Skeletal muscle tissue (tissue), 4 donors: Measurements from ENCODE around the gene DOCK6. TPM values are rescaled to one million over a fixed set of nuclear protein-coding genes. Genes with fewer than 3 reads are reported as not detected.

Experiments used
- H3K27ac ChIP-seq: one replicate; pipeline ENCODE4 v1.7.0; 2013; ENCODE audit warnings: mild to moderate bottlenecking, low read depth, low read length, inconsistent platforms
- H3K27me3 ChIP-seq, 3 donors: one replicate each; pipeline ENCODE4 v1.7.0; 2013; ENCODE audit warnings: low read length in 3 of 3; ENCODE audit not compliant: control insufficient read depth in 3 of 3, insufficient read depth in 3 of 3
- H3K36me3 ChIP-seq, 3 donors: one replicate each; pipeline ENCODE4 v1.7.0; 2013; ENCODE audit warnings: low read length in 3 of 3; ENCODE audit not compliant: control insufficient read depth in 3 of 3, insufficient read depth in 3 of 3
- H3K4me1 ChIP-seq, 3 donors: one replicate each; pipeline ENCODE4 v1.7.0; 2013; ENCODE audit warnings: low read length in 3 of 3, mild to moderate bottlenecking in 3 of 3; ENCODE audit not compliant: control insufficient read depth in 3 of 3, insufficient read depth in 3 of 3
- H3K4me3 ChIP-seq, 3 donors: one replicate each; pipeline ENCODE4 v1.7.0; 2013; ENCODE audit warnings: low read length in 3 of 3
- H3K9ac ChIP-seq, 3 donors: one replicate each; pipeline ENCODE4 v1.7.0; 2013; ENCODE audit warnings: low read length in 3 of 3, mild to moderate bottlenecking in 3 of 3, moderate library complexity in 2 of 3, low read depth in 1 of 3
- H3K9me3 ChIP-seq, 3 donors: one replicate each; pipeline ENCODE4 v1.7.0; 2013; ENCODE audit warnings: low read length in 3 of 3; ENCODE audit not compliant: control insufficient read depth in 3 of 3
- total RNA-seq: library from RNA; depleted of rRNA; stranded (reverse); fragments of >200 nt; gene quantifications from one replicate; pipeline ENCODE4 v1.2.3, GENCODE V29; 2014
- donor health status: Osteomylitis.

The DOCK6 gene
- total RNA-seq, 1 donor from 2014 or later: 16.2 TPM

GRCh38 chr19:11208561-11209471 is 53.5 kb downstream of the DOCK6 start:
- peaks cover 8 to 9% (median 8%) of the 10 kb centered on the region in 3 donors for H3K4me1 ChIP-seq
- H3K9me3 ChIP-seq: no peaks in the 10 kb centered on the region
- H3K27me3 ChIP-seq: no peaks in the 10 kb centered on the region
- peaks cover 13 to 22% (median 14%) of the 10 kb centered on the region in 3 donors for H3K36me3 ChIP-seq
- no peak overlapping the region for H3K9ac ChIP-seq
- H3K4me3 ChIP-seq: no peak overlapping the region
- H3K27ac ChIP-seq: no peak overlapping the region

- Histone ChIP-seq H3K27ac (no peak overlapping the region), H3K4me1 (peaks cover 13 to 17% (median 16%) of the 10 kb centered on the region in 3 donors), H3K27me3 (no peaks in the 10 kb centered on the region)
Measured at GRCh38 chr19:11205939-11206570, 56.3 kb downstream of the DOCK6 start.

DNA sequence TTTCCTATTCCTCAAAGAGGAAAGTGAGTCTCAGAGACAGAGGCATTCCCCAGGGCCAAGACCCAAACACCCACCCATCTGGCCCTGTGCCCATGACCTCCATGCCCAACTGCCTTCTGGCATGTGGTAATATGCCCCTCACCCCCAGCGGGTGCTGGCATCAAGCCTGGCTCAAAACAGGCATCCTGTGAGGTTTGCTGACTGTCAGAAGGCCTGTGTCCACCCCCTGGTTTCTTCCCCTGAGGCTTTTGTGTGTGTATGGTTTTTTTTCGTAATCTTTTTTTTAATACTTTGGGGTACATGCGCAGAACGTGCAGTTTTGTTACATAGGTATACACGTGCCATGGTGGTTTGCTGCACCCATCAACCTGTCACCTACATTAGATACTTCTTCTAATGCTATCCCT is 57.4 kb downstream of the DOCK6 start:
- H3K27ac ChIP-seq: no peak overlapping the region
- H3K9ac ChIP-seq: no peak overlapping the region
- no peak overlapping the region for H3K4me3 ChIP-seq
- no peaks in the 10 kb centered on the region for H3K9me3 ChIP-seq
- H3K36me3 ChIP-seq: peaks cover 1 to 12% (median 8%) of the 10 kb centered on the region in 3 donors
- H3K4me1 ChIP-seq: peaks cover 13 to 17% (median 16%) of the 10 kb centered on the region in 3 donors
- no peaks in the 10 kb centered on the region for H3K27me3 ChIP-seq

More at GRCh38 chr19:11205939-11206570, 56.3 kb downstream of the DOCK6 start:
- Histone ChIP-seq H3K36me3 (peaks cover 9 to 21% (median 14%) of the 10 kb centered on the region in 3 donors), H3K9me3 (no peaks in the 10 kb centered on the region), H3K4me3 (no peak overlapping the region), H3K9ac (no peak overlapping the region)

- Histone ChIP-seq H3K9ac (peak overlapping the region in 1 of 3 donors; percentile 45), H3K36me3 (peaks cover 0 to 11% (median 7%) of the 10 kb centered on the region in 3 donors), H3K27ac (peak overlapping the region; percentile 87), H3K27me3 (no peaks in the 10 kb centered on the region), H3K9me3 (no peaks in the 10 kb centered on the region), H3K4me3 (peak overlapping the region in 2 of 3 donors; percentile 33 to 41), H3K4me1 (peaks cover 13 to 17% (median 16%) of the 10 kb centered on the region in 3 donors)
Measured at GRCh38 chr19:11204076-11204602, 58.2 kb downstream of the DOCK6 start.

DNA sequence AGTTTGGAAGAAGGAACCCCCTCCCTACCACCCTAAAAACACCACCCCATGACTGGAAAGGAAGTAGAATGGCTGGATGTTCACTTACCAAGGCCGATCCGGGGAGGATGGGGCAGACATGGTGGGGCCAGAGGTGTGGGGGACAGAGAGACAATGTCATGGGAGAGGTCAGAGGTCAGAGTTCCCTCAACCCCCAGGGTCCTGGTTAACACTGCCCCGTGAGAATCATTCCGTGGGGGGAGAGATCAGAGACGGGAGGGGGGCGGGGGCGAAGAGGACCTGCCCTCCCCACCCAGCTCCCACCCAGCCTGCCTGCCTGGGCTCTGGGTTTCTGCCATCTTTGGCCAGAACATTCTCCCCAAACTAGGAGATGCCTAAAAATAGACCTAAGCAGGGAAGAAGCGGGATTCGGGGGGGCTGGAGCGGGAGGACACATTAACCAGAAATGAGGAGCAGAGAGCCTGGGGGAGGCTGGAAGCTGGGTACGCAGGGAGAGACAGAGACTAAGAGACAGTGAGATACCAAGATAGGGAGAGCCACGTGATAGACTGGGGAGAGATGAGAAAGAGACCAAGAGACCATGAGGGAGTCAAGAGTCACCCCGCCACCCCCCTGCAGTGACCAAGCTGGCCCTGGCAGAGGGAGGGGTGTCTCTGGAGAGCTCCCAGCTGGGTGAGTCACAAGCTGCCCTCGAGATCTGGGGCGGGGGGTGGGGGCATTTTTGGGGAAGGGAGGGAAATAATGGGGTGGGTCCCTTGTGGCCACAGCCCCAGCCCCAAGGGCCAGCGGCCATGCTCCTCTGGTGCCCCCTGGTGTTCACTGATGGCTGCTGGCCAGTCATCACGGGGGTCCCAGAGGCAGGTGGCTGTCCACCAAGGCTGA is 58.9 kb downstream of the DOCK6 start:
- H3K27ac ChIP-seq: peak overlapping the region; percentile 87

DNA sequence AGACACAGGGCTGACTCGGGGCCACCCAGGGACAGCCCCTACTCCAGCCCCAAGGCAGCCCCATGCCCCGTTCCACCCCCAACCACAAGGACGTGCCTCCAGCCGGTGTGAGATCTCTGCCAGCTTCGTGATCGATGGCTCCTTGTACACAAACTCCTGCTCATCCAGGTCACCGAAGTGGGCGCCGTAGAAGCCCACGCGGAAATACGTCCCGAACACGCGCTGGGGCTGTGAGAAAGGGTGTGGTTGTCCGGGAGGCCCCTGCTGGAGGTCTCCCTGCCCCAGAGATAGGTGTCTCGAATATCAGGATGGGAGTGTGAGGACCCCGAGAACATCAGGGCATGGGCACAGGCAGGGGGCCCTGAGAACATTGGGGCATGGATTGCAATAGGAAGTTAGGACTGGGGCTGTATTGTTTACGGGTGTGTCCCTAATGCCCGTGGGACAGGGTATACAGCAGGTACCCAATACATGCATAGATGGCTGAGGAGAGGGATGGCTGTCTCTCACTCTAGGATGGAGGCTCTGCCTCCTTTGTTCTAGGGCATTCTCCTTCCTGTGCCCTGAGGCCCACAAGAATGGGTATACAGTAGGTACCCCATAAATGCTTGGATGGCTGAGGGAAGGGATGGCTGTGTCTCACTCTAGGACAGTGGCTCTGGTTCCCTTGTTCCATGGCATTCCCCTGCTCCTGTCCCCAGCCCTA is 59.7 kb downstream of the DOCK6 start:
- Histone ChIP-seq H3K9ac (peak overlapping the region in 2 of 3 donors; percentile 71 to 76), H3K9me3 (no peaks in the 10 kb centered on the region), H3K36me3 (peaks cover 0 to 6% (median 5%) of the 10 kb centered on the region in 3 donors), H3K4me3 (peak overlapping the region in 1 of 3 donors; percentile 29), H3K4me1 (peaks cover 17 to 20% (median 18%) of the 10 kb centered on the region in 3 donors), H3K27ac (peak overlapping the region; percentile 87), H3K27me3 (no peaks in the 10 kb centered on the region)

More for the DNA sequence above, 58.9 kb downstream of the DOCK6 start:
- Histone ChIP-seq H3K9ac (peak overlapping the region; percentile 70 to 79 (median 76)), H3K36me3 (peaks cover 0 to 6% (median 5%) of the 10 kb centered on the region in 3 donors), H3K9me3 (no peaks in the 10 kb centered on the region), H3K4me1 (peaks cover 13 to 17% (median 16%) of the 10 kb centered on the region in 3 donors), H3K4me3 (peak overlapping the region; percentile 33 to 67 (median 65)), H3K27me3 (no peaks in the 10 kb centered on the region)

DNA sequence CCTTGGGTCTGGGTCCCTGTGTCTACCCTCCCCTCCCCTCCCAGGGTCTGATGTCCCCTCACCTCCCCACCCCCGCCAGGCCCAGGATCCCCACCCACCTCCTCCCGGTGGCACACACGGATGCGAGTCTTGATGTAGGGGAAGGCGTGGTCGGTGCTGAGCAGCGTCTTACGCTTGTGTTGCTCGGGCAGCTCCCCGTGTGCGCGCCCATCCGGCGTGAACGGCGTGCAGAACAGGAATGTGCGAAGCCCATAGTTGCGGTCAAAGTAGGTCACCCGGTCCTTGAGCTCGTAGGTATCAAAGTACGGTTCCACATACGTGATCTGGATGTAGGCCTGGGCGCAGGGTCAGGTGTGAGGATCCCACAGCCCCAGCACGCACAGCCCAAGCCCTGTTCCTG is 60.5 kb downstream of the DOCK6 start:
- no peak overlapping the region for H3K4me3 ChIP-seq
- no peaks in the 10 kb centered on the region for H3K9me3 ChIP-seq
- H3K9ac ChIP-seq: no peak overlapping the region
- H3K4me1 ChIP-seq: peaks cover 17 to 22% (median 20%) of the 10 kb centered on the region in 3 donors
- no peaks in the 10 kb centered on the region for H3K27me3 ChIP-seq
- H3K36me3 ChIP-seq: peaks cover 0 to 6% (median 5%) of the 10 kb centered on the region in 3 donors
- H3K27ac ChIP-seq: no peak overlapping the region

- peaks cover 20 to 28% (median 26%) of the 10 kb centered on the region in 3 donors for H3K4me1 ChIP-seq
- H3K9me3 ChIP-seq: no peaks in the 10 kb centered on the region
- no peak overlapping the region for H3K27ac ChIP-seq
- H3K9ac ChIP-seq: no peak overlapping the region
- H3K36me3 ChIP-seq: peaks cover 0 to 5% (median 4%) of the 10 kb centered on the region in 3 donors
- H3K27me3 ChIP-seq: no peaks in the 10 kb centered on the region
- H3K4me3 ChIP-seq: no peak overlapping the region
Measured at GRCh38 chr19:11200931-11201330, 61.4 kb downstream of the DOCK6 start.
